Right lobe of liver (tissue), 6 donors: Measurements from ENCODE around the gene PDK3. TPM values are rescaled to one million over a fixed set of nuclear protein-coding genes. Genes with fewer than 3 reads are reported as not detected.

ENCODE experiments used
- ATAC-seq, 4 donors: fragments of 200-7000 bp; cut with Tn5 transposase; one replicate each; pipeline ENCODE4 v1.9.1; 2020; ENCODE audit warnings: mild to moderate bottlenecking in 4 of 4, moderate library complexity in 4 of 4
- DNase-seq, 3 donors: peaks; one replicate each; pipeline ENCODE4 v3.0.0-alpha.2; 2020
- H3K27ac ChIP-seq, 3 donors: fragments of 200-600 bp; one replicate each; pipeline ENCODE4 v1.8.0; 2022
- H3K27me3 ChIP-seq, 2 donors: fragments of 200-600 bp; one replicate each; pipeline ENCODE4 v1.8.0; 2022
- H3K36me3 ChIP-seq, 4 donors: fragments of 200-600 bp; sonication (generic) in 1 of 4; one replicate each; pipeline versions ENCODE4 v1.5.1 to v1.8.0; 2017 to 2022; ENCODE audit warnings: control low read depth in 1 of 4
- H3K4me1 ChIP-seq, 4 donors: fragments of 200-600 bp; sonication (generic) in 1 of 4; one replicate each; pipeline versions ENCODE4 v1.5.1 to v1.8.0; 2017 to 2022; ENCODE audit warnings: control low read depth in 1 of 4
- H3K4me3 ChIP-seq, 3 donors: fragments of 200-600 bp; one replicate each; pipeline ENCODE4 v1.8.0; 2022
- H3K9me3 ChIP-seq, 4 donors: fragments of 200-600 bp; sonication (generic) in 1 of 4; one replicate each; pipeline versions ENCODE4 v1.5.1 to v1.8.0; 2017 to 2022; ENCODE audit warnings: control low read depth in 1 of 4
- CTCF ChIP-seq, 4 donors: fragments of 200-600 bp in 3 of 4; fragments of 450-650 bp in 1 of 4; IDR thresholded peaks; one replicate each; pipeline versions ENCODE4 v1.5.1 to v1.8.0; 2016 to 2022; ENCODE audit warnings: antibody characterized with exemption in 4 of 4, mild to moderate bottlenecking in 2 of 4
- POLR2A ChIP-seq: fragments of 450-650 bp; IDR thresholded peaks from one replicate; pipeline ENCODE4 v1.6.1; 2017; ENCODE audit warnings: antibody characterized with exemption, mild to moderate bottlenecking
- WGBS: methylation state at CpG from one replicate; pipeline ENCODE4 v1.1.6; 2018; ENCODE audit warnings: low coverage, low lambda C conversion rate; ENCODE audit not compliant: insufficient coverage; ENCODE audit errors: missing lambda C conversion rate; 5-methylcytosine and 5-hydroxymethylcytosine counted together
- intact Hi-C, 2 donors: fragments of 100-400 bp; cut with DNase I; formaldehyde crosslinking; loops; one replicate each; pipeline versions ENCODE4 v1.11.2 to v1.14.1; 2022
- total RNA-seq, 6 experiments: library from RNA; depleted of rRNA in 2 of 6; stranded (reverse); fragments of >200 nt in 2 of 6; fragmentation: NEBNext Ultra II Directional in 3 of 6; extraction: Animal tissue kit (Norgen Biotek cat#: 25700) in 3 of 6; gene quantifications; one replicate each; pipeline versions ENCODE4 v1.1.0 to v1.2.4, GENCODE V29; 2016 to 2023
- donor health status: DM: no; HTN: yes; CAD: no.
- donor health status: DM: no; HTN: no; CAD: no.
- donor health status: DM: no; HTN: no; CAD: no.
- donor health status: DM: no; HTN: yes; CAD: no.
- donor health status: DM: no; HTN: yes; CAD: no.

The PDK3 gene
- total RNA-seq, 6 experiments from 2014 or later = 8.6 to 17.5 (median 11.3) TPM

DNA sequence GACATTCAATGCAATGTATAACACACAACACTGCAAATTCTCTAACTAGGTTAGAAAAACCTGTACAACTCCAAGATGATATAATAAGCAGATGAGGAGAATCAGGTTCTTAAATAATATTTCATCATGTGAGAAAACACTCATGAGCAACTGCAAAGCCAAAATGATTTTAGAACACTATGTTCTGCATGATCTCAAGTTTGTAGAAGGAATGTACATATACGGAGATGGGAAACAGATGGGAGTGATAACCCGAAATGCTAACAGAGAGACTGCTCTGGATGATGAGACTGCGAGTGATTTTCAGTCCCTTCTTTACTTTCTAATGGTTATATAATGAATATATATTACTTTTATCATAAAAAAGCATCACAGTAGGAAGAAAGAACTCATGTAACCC lies 101.2 kb downstream of the PDK3 start:
- 49% methylated on average over 3 of the region's 3 CpGs for WGBS
- TF ChIP-seq CTCF (IDR thresholded peaks at IDR 0.05) (no peak), POLR2A (no peak)
- ATAC-seq (no peak), DNase-seq (no peak)
- no peak overlapping the region for H3K27ac ChIP-seq
- no peaks in the 10 kb centered on the region for H3K4me1 ChIP-seq
- intact Hi-C loops = no loop called here
- no peak overlapping the region for H3K4me3 ChIP-seq
- no peaks in the 10 kb centered on the region for H3K36me3 ChIP-seq
- H3K9me3 ChIP-seq = no peaks in the 10 kb centered on the region
- H3K27me3 ChIP-seq = no peaks in the 10 kb centered on the region

DNA sequence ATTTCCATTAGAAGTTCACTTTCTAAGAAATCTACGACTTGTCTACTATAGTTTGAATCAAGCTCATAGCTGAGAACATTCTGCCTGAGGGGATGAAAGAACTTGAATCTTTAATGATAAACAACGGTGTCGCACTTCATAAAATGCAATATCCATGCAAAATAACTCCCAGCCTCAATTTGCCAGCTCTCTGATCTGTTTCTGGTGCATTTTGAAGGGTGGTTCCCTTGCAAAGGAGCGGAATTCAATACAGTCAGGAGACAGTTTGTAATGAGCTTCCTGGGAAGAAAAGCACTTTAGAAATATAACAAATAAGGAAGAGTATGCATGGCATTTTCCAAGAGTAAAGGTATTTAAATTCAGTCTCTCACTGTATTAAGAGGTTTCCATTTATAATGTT lies 102.1 kb downstream of the PDK3 start:
- Histone ChIP-seq H3K27ac (no peak overlapping the region), H3K27me3 (no peaks in the 10 kb centered on the region), H3K4me1 (no peaks in the 10 kb centered on the region), H3K9me3 (no peaks in the 10 kb centered on the region), H3K36me3 (no peaks in the 10 kb centered on the region), H3K4me3 (no peak overlapping the region)
- ATAC-seq (no peak), DNase-seq (no peak)
- WGBS = 66% methylated on average over 4 of the region's 4 CpGs
- TF ChIP-seq POLR2A (no peak), CTCF (IDR thresholded peaks at IDR 0.05) (no peak)
- intact Hi-C loops = no loop called here

DNA sequence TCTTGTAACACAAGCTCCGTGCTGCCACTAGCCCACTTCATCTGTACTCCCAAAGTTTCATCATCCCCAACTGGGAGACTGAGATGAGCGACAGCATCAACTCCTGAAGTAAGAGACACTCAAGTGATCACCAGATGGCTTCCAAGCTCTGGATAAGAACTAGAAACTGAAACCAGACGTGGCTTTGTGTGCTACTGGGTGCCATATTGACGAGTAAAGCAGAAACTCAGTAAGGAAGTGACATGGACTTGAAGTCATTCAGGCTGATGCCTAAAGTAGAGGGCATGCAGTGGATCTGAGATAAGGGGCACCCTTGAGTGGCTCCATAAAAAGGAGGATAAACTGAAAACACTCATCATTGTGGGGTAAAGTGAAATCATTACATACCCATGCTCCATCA lies 109.7 kb downstream of the PDK3 start:
- H3K4me1 ChIP-seq = no peaks in the 10 kb centered on the region
- TF ChIP-seq CTCF (IDR thresholded peaks at IDR 0.05) (no peak), POLR2A (no peak)
- no peaks in the 10 kb centered on the region for H3K9me3 ChIP-seq
- ATAC-seq (no peak), DNase-seq (no peak)
- H3K36me3 ChIP-seq = no peaks in the 10 kb centered on the region
- H3K27me3 ChIP-seq = no peaks in the 10 kb centered on the region
- no peak overlapping the region for H3K4me3 ChIP-seq
- intact Hi-C loops = no loop called here
- H3K27ac ChIP-seq = no peak overlapping the region
- 53% methylated on average over 4 of the region's 4 CpGs for WGBS

DNA sequence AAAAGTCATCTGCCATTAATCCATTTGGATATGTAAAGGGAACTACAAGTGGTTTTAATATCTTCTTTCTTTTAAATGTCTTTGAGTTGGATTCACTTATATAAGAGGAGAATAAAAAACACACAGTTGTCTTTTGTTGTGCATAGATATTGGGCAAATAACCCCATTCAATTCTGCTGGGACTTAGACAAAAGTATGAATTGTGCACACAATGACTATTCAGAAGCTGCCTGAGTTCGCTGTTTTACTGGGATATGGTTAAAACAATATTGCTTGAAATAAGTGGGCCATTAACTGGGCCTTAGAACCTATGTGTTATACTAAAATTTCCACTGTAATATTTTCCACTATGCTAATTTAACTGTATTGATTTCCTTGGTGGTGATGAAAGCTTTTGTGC lies 110.4 kb downstream of the PDK3 start:
- no peaks in the 10 kb centered on the region for H3K27me3 ChIP-seq
- WGBS = 73% methylated on average over 1 of the region's 1 CpG
- no peaks in the 10 kb centered on the region for H3K36me3 ChIP-seq
- TF ChIP-seq POLR2A (no peak), CTCF (IDR thresholded peaks at IDR 0.05) (no peak)
- H3K27ac ChIP-seq = no peak overlapping the region
- ATAC-seq (no peak), DNase-seq (no peak)
- H3K9me3 ChIP-seq = no peaks in the 10 kb centered on the region
- intact Hi-C loops = no loop called here
- H3K4me1 ChIP-seq = no peaks in the 10 kb centered on the region
- no peak overlapping the region for H3K4me3 ChIP-seq

- Histone ChIP-seq H3K27me3 (no peaks in the 10 kb centered on the region), H3K4me1 (no peaks in the 10 kb centered on the region), H3K36me3 (no peaks in the 10 kb centered on the region), H3K9me3 (no peaks in the 10 kb centered on the region), H3K27ac (no peak overlapping the region), H3K4me3 (no peak overlapping the region)
- WGBS = 80% methylated on average over 8 of the region's 9 CpGs
- intact Hi-C loops = no loop called here
- no peak for TF ChIP-seq CTCF (IDR thresholded peaks at IDR 0.05)
- no peak for TF ChIP-seq POLR2A
- no peak for ATAC-seq
- no peak for DNase-seq
Measured at GRCh38 chrX:24577091-24577490, 112.0 kb downstream of the PDK3 start.
